Measurements from ENCODE around the gene ZNF253.
"Not testable (repeated sequence)": the region's sequence is repeated elsewhere in the genome, so short reads cannot be mapped to it uniquely, and the experiment has no call there.

ZNF253 gene

DNA sequence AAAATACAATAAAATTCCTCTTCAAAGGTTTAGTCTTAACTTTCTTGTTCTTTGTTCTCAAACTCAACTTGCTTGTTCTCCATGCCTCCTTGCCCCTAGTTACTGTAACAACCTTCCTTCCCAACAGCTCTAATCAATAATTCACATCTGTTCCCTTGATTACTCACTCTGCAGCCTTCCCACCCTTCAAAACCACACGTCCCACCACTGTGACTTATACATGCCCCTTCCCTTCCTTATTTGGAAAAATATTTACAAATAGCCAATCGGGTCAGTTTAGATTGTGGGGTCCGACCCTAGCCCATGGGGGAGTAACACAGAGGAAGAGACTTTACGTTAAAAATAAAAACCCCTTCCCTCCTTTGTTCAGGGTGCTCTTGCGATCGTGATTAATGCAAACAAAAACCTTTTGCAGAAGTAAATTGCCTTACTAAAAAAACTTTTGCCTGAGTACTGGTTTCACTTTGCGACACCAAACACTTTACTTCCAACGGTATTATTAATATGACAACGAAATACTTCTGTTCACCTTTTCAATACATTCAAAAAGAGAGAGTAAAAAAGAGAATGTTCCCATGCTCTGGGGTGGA lies 34.6 kb downstream of the ZNF253 start:
- DNase-seq = peak; percentile 14

GRCh38 chr19:19900729-19901444 lies 35.2 kb downstream of the ZNF253 start, which contains the start of gene ZNF93:
ZNF93 (plus strand) TSS chr19:19900946; CDS start chr19:19901089, 143 bp downstream.
- DNase-seq = peak; percentile 93

GRCh38 chr19:19907551-19907950 lies 41.9 kb downstream of the ZNF253 start:
- DNase-seq = not testable (repeated sequence)

GRCh38 chr19:19909654-19910053 lies 44.0 kb downstream of the ZNF253 start:
- no peak for DNase-seq

DNA sequence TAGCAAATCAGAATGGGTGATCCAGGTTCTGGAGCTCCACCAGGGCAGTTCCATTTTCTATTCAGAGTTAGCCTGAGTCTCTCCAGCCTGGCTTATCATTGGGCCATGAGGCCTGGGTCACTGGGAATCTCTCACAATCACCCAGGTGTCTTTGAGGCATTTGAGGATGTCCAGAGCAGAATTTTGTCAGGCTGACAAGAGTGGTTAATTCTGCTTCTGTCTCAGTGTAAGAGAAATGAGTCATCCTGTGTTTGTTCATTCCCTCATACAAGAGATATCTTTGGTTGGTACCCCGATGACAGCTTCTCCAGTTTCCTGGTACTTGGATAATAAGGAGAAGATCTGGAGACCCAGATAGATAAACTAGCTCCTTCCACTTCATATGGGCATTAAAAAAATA lies 45.5 kb downstream of the ZNF253 start:
- DNase-seq = no peak

GRCh38 chr19:19914596-19914995 lies 48.9 kb downstream of the ZNF253 start:
- DNase-seq = no peak

- peak; percentile 47 for DNase-seq
Observed at GRCh38 chr19:19930417-19930816, 64.7 kb downstream of the ZNF253 start.

DNA sequence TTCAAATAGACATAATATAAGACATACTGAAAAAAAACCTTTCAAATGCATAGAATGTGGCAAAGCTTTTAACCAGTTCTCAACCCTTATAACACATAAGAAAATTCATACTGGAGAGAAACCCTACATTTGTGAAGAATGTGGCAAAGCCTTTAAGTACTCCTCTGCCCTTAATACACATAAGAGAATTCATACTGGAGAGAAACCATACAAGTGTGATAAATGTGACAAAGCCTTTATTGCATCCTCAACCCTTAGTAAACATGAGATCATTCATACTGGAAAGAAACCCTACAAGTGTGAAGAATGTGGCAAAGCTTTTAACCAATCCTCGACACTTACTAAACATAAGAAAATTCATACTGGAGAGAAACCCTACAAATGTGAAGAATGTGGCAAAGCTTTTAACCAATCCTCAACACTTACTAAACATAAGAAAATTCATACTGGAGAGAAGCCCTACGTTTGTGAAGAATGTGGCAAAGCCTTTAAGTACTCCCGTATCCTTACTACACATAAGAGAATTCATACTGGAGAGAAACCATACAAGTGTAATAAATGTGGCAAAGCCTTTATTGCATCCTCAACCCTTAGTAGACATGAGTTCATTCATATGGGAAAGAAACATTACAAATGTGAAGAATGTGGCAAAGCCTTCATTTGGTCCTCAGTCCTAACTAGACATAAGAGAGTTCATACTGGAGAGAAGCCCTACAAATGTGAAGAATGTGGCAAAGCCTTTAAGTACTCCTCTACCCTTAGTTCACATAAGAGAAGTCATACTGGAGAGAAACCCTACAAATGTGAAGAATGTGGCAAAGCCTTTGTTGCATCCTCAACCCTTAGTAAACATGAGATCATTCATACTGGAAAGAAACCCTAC lies 68.0 kb downstream of the ZNF253 start:
- not testable (repeated sequence) for DNase-seq

GRCh38 chr19:19937403-19937802 lies 71.7 kb downstream of the ZNF253 start:
- DNase-seq = no peak

GRCh38 chr19:19938449-19938848 lies 72.8 kb downstream of the ZNF253 start:
- DNase-seq = no peak

DNA sequence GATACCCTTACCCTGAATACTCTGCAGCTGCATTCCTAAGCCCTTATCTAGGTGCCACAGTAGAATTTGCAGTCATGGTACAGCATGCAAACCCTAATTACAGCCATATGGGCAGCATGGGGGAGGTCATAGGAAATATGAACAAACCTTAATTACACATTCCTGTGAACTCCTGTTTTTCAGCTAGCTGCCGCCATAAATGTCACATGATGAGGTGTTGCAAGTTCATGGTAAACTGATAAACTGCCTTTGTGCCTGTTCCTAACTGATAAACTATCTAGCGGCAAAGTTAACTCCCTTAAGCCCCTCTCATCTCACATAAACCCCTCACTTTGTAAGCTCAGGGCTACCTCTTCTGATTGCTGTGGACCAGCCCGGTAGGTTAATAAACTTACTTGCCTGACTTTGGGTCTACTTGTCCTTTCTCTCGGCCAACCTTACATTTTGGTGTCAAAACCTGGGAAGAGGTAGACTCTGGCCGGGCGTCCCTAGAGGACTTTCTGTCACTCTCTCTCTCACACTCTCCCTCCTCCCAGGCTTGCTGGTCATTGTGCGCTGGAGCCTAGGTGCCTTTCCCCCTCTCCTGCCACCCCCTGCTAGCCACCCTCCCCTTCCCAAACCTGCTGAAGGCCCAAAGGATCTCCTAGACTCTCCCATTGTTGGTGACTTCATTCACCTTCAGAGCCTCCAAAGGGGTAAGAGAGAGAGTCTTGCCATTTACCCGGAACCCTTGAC lies 78.3 kb downstream of the ZNF253 start:
- DNase-seq = no peak

Measured in stimulated activated CD4-positive, alpha-beta T cell treated with anti-CD3 and anti-CD28 coated beads, Interleukin-15, amount 100 ng/mL, for 24 hours (primary cell).